ENCODE data around the gene TECTB. TPM values are rescaled to one million over a fixed set of nuclear protein-coding genes. Genes with fewer than 3 reads are reported as not detected.

The TECTB gene
- not detected for polyA plus RNA-seq (2013, experiment 1 of 2)
- not detected for polyA plus RNA-seq (2013, experiment 2 of 2)

DNA sequence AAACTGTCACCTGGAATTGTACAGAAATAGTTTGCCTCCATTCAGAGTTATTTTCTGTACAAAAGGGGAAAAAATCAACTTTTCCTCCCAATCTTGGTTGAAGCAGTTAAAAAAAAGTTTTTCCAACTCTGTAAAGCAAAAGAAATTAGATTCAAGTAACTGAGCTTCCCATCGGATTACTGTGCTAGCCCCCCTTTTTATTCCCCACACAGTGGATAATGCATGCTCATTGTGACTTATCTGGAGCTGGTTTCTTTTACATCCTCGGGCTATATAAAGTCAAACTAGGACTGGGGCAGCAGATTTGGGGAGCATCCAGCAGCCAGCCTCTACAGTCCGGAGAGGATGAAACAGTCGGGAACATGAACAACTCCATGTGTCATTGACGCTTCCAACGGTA lies at the start of gene TECTB:
Gene TECTB (plus strand): TSS at position 301 of the 400 bp plus-strand sequence. CDS start 335 bp downstream, outside the sequence.
- no peak for DNase-seq
- H3K9me3 ChIP-seq (ENCODE audit: control insufficient read depth, low read length) = no peaks in the 10 kb centered on the region
- H3K79me1 ChIP-seq (replicated peaks; ENCODE audit: low read length, poor library complexity, severe bottlenecking) = no peaks in the 10 kb centered on the region
- WGBS = 87% methylated on average over 6 of the region's 6 CpGs
- H3K36me3 ChIP-seq (ENCODE audit: control insufficient read depth in 1 of 2, insufficient read depth in 2 of 2, low read depth in 1 of 2, low read length in 2 of 2) = no peaks in the 10 kb centered on the region
- H2BK12ac ChIP-seq (ENCODE audit: low read length in 2 of 2) = no peak within 1 kb of the TSS
- H3K27me3 ChIP-seq (ENCODE audit: control insufficient read depth in 1 of 2, insufficient read depth in 1 of 2, low read length in 2 of 2) = peaks cover 0 to 11% of the 10 kb centered on the region in 2 experiments
- no peak within 1 kb of the TSS for H2BK5ac ChIP-seq (ENCODE audit: low read depth, low read length, poor library complexity, severe bottlenecking)
- no peaks in the 10 kb centered on the region for H3K4me1 ChIP-seq (ENCODE audit: control insufficient read depth, insufficient read depth, low read depth, low read length)
- H2BK120ac ChIP-seq (ENCODE audit: low read depth, low read length) = no peak within 1 kb of the TSS
- no peak within 1 kb of the TSS for H3K4me2 ChIP-seq (ENCODE audit: low read length, poor library complexity, severe bottlenecking)
- H3K27ac ChIP-seq (ENCODE audit: low read length, poor library complexity, severe bottlenecking) = no peak within 1 kb of the TSS
- no peak within 1 kb of the TSS for H3K14ac ChIP-seq (ENCODE audit: low read length in 2 of 2)
- no peak within 1 kb of the TSS for H4K8ac ChIP-seq (ENCODE audit: low read length)
- no peak within 1 kb of the TSS for H3K4me3 ChIP-seq (ENCODE audit: insufficient read depth in 1 of 2, low read depth in 1 of 2, low read length in 2 of 2)
- H3K23ac ChIP-seq (ENCODE audit: low read length in 2 of 2) = no peak within 1 kb of the TSS
- H2AFZ ChIP-seq (ENCODE audit: low read depth, low read length) = no peak within 1 kb of the TSS
- no peak within 1 kb of the TSS for H2BK15ac ChIP-seq (ENCODE audit: low read depth, poor library complexity, severe bottlenecking)
- no peak within 1 kb of the TSS for H3K4ac ChIP-seq (ENCODE audit: low read depth in 1 of 2, low read length in 2 of 2)
- H2AK5ac ChIP-seq (ENCODE audit: low read length, severe bottlenecking) = no peak within 1 kb of the TSS
- H4K91ac ChIP-seq (ENCODE audit: low read length) = no peak within 1 kb of the TSS
- no peak within 1 kb of the TSS for H3K9ac ChIP-seq (ENCODE audit: low read length)
- no peak within 1 kb of the TSS for H3K18ac ChIP-seq (ENCODE audit: low read depth in 1 of 2, low read length in 2 of 2)

DNA sequence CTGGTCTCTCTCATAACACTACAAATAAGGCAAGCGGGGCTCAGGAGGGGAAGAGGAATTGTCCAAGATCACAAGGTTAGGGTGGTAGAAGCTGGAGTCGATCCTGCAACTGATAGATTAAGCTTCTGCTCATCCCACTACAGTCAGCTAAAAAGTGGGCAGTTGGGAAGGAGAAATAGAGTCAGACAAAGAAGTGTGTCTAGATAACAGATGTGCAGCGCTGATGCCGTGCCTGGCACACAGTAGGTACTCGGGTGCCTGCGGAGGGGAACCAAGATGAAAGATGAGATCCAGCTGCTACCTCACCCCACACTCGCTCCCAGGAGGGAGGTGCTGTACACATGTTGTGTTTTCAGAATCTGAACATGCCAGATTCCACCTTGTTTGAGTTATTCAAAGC lies 48.1 kb upstream of the TECTB start:
- no peak overlapping the region for H3K27ac ChIP-seq (ENCODE audit: low read length, poor library complexity, severe bottlenecking)
- H3K14ac ChIP-seq (ENCODE audit: low read length in 2 of 2) = no peak overlapping the region
- 72% methylated on average over 5 of the region's 7 CpGs for WGBS
- H4K91ac ChIP-seq (ENCODE audit: low read length) = no peak overlapping the region
- no peak overlapping the region for H3K18ac ChIP-seq (ENCODE audit: low read depth in 1 of 2, low read length in 2 of 2)
- H4K8ac ChIP-seq (ENCODE audit: low read length) = no peak overlapping the region
- H3K4me3 ChIP-seq (ENCODE audit: insufficient read depth in 1 of 2, low read depth in 1 of 2, low read length in 2 of 2) = no peak overlapping the region
- H2BK15ac ChIP-seq (ENCODE audit: low read depth, poor library complexity, severe bottlenecking) = no peak overlapping the region
- H3K9ac ChIP-seq (ENCODE audit: low read length) = no peak overlapping the region
- no peak overlapping the region for H2BK12ac ChIP-seq (ENCODE audit: low read length in 2 of 2)
- peaks cover 0 to 3% of the 10 kb centered on the region in 2 experiments for H3K27me3 ChIP-seq (ENCODE audit: control insufficient read depth in 1 of 2, insufficient read depth in 1 of 2, low read length in 2 of 2)
- no peaks in the 10 kb centered on the region for H3K79me1 ChIP-seq (replicated peaks; ENCODE audit: low read length, poor library complexity, severe bottlenecking)
- H2BK120ac ChIP-seq (ENCODE audit: low read depth, low read length) = no peak overlapping the region
- no peak overlapping the region for H3K4me2 ChIP-seq (ENCODE audit: low read length, poor library complexity, severe bottlenecking)
- no peak overlapping the region for H3K23ac ChIP-seq (ENCODE audit: low read length in 2 of 2)
- no peak overlapping the region for H2AFZ ChIP-seq (ENCODE audit: low read depth, low read length)
- no peak overlapping the region for H2BK5ac ChIP-seq (ENCODE audit: low read depth, low read length, poor library complexity, severe bottlenecking)
- H2AK5ac ChIP-seq (ENCODE audit: low read length, severe bottlenecking) = no peak overlapping the region
- H3K36me3 ChIP-seq (ENCODE audit: control insufficient read depth in 1 of 2, insufficient read depth in 2 of 2, low read depth in 1 of 2, low read length in 2 of 2) = peaks cover 0 to 3% of the 10 kb centered on the region in 2 experiments
- no peak for DNase-seq
- peaks cover 22% of the 10 kb centered on the region for H3K9me3 ChIP-seq (ENCODE audit: control insufficient read depth, low read length)
- H3K4ac ChIP-seq (ENCODE audit: low read depth in 1 of 2, low read length in 2 of 2) = no peak overlapping the region
- no peaks in the 10 kb centered on the region for H3K4me1 ChIP-seq (ENCODE audit: control insufficient read depth, insufficient read depth, low read depth, low read length)

DNA sequence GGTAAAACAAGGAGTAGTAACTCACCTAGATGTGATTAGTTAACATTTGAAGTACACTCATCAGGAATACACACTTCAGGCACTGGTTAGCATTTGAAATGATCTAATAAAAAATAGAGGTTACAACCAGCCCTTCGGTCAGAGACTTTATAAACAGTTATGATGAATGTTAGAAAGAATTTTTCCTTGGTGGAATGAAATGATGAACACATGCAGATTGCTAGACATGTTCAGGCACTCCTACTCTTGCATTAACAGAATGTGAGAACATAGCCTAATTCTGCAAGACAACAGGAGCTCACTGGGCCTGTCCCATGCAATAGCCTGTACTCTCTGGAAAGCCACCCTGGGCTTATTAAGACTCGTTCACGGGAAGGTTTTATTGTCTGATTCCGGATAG lies 47.3 kb upstream of the TECTB start:
- Histone ChIP-seq H3K4me3 (ENCODE audit: insufficient read depth in 1 of 2, low read depth in 1 of 2, low read length in 2 of 2) (no peak overlapping the region), H2BK15ac (ENCODE audit: low read depth, poor library complexity, severe bottlenecking) (no peak overlapping the region), H4K8ac (ENCODE audit: low read length) (no peak overlapping the region), H2AFZ (ENCODE audit: low read depth, low read length) (no peak overlapping the region), H3K9me3 (ENCODE audit: control insufficient read depth, low read length) (peaks cover 23% of the 10 kb centered on the region), H3K9ac (ENCODE audit: low read length) (no peak overlapping the region), H3K4me2 (ENCODE audit: low read length, poor library complexity, severe bottlenecking) (no peak overlapping the region), H4K91ac (ENCODE audit: low read length) (no peak overlapping the region), H3K14ac (ENCODE audit: low read length in 2 of 2) (no peak overlapping the region), H2BK12ac (ENCODE audit: low read length in 2 of 2) (no peak overlapping the region), H3K23ac (ENCODE audit: low read length in 2 of 2) (no peak overlapping the region), H2BK120ac (ENCODE audit: low read depth, low read length) (no peak overlapping the region), H3K4me1 (ENCODE audit: control insufficient read depth, insufficient read depth, low read depth, low read length) (no peaks in the 10 kb centered on the region), H2AK5ac (ENCODE audit: low read length, severe bottlenecking) (no peak overlapping the region), H3K27me3 (ENCODE audit: control insufficient read depth in 1 of 2, insufficient read depth in 1 of 2, low read length in 2 of 2) (peaks cover 0 to 3% of the 10 kb centered on the region in 2 experiments), H3K36me3 (ENCODE audit: control insufficient read depth in 1 of 2, insufficient read depth in 2 of 2, low read depth in 1 of 2, low read length in 2 of 2) (peaks cover 0 to 3% of the 10 kb centered on the region in 2 experiments), H2BK5ac (ENCODE audit: low read depth, low read length, poor library complexity, severe bottlenecking) (no peak overlapping the region), H3K4ac (ENCODE audit: low read depth in 1 of 2, low read length in 2 of 2) (no peak overlapping the region), H3K79me1 (replicated peaks; ENCODE audit: low read length, poor library complexity, severe bottlenecking) (no peaks in the 10 kb centered on the region), H3K18ac (ENCODE audit: low read depth in 1 of 2, low read length in 2 of 2) (no peak overlapping the region), H3K27ac (ENCODE audit: low read length, poor library complexity, severe bottlenecking) (no peak overlapping the region)
- no peak for DNase-seq
- WGBS = 88% methylated on average over 3 of the region's 4 CpGs

DNA sequence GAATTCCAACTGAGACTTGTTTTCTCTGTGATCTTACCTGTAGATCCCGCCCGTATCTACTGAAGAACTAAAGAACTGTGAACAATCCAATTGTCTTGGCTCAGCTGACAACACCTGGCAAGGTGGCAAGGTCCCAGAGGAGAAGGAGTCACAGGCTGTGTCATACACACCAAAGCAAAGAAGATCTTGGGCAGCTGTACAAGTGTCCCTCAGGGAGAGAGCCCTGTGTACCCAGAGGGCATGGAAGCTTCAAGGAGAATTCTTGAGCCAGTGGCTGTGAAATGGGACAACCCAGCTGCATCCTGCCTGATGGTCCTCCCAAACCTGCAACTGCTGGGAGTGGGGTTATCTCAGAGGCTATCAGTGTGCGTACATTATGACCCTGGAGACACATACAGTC lies 46.7 kb upstream of the TECTB start:
- Histone ChIP-seq H4K91ac (ENCODE audit: low read length) (no peak overlapping the region), H4K8ac (ENCODE audit: low read length) (no peak overlapping the region), H3K14ac (ENCODE audit: low read length in 2 of 2) (no peak overlapping the region), H3K36me3 (ENCODE audit: control insufficient read depth in 1 of 2, insufficient read depth in 2 of 2, low read depth in 1 of 2, low read length in 2 of 2) (peaks cover 0 to 3% of the 10 kb centered on the region in 2 experiments), H2BK120ac (ENCODE audit: low read depth, low read length) (no peak overlapping the region), H3K4me2 (ENCODE audit: low read length, poor library complexity, severe bottlenecking) (no peak overlapping the region), H2AFZ (ENCODE audit: low read depth, low read length) (no peak overlapping the region), H2BK15ac (ENCODE audit: low read depth, poor library complexity, severe bottlenecking) (no peak overlapping the region), H2BK5ac (ENCODE audit: low read depth, low read length, poor library complexity, severe bottlenecking) (no peak overlapping the region), H3K4me3 (ENCODE audit: insufficient read depth in 1 of 2, low read depth in 1 of 2, low read length in 2 of 2) (no peak overlapping the region), H3K9ac (ENCODE audit: low read length) (no peak overlapping the region), H2AK5ac (ENCODE audit: low read length, severe bottlenecking) (no peak overlapping the region), H3K27me3 (ENCODE audit: control insufficient read depth in 1 of 2, insufficient read depth in 1 of 2, low read length in 2 of 2) (peaks cover 0 to 3% of the 10 kb centered on the region in 2 experiments), H3K27ac (ENCODE audit: low read length, poor library complexity, severe bottlenecking) (no peak overlapping the region), H3K23ac (ENCODE audit: low read length in 2 of 2) (no peak overlapping the region), H2BK12ac (ENCODE audit: low read length in 2 of 2) (no peak overlapping the region), H3K9me3 (ENCODE audit: control insufficient read depth, low read length) (peaks cover 28% of the 10 kb centered on the region), H3K18ac (ENCODE audit: low read depth in 1 of 2, low read length in 2 of 2) (no peak overlapping the region), H3K4me1 (ENCODE audit: control insufficient read depth, insufficient read depth, low read depth, low read length) (no peaks in the 10 kb centered on the region), H3K79me1 (replicated peaks; ENCODE audit: low read length, poor library complexity, severe bottlenecking) (no peaks in the 10 kb centered on the region), H3K4ac (ENCODE audit: low read depth in 1 of 2, low read length in 2 of 2) (no peak overlapping the region)
- no peak for DNase-seq
- WGBS = 77% methylated on average over 3 of the region's 3 CpGs
